GM23248 (cell line): ENCODE measurements around the gene RAI1. TPM values are rescaled to one million over a fixed set of nuclear protein-coding genes. Genes with fewer than 3 reads are reported as not detected.

Source experiments
- DNase-seq: peaks from one replicate; pipeline ENCODE4 v3.0.0-alpha.2; 2015
- H2AFZ ChIP-seq: fragments of 200-600 bp; sonication (generic); 2 replicates; pipeline ENCODE4 v1.6.1; 2016; ENCODE audit warnings: antibody characterized with exemption
- H3F3A ChIP-seq: fragments of 200-600 bp; sonication (generic); 2 replicates; pipeline ENCODE4 v1.6.1; 2016; ENCODE audit warnings: mild to moderate bottlenecking, antibody characterized with exemption, mixed run types; ENCODE audit not compliant: insufficient read depth
- H3K27ac ChIP-seq: fragments of 200-600 bp; sonication (generic); 2 replicates; pipeline ENCODE4 v1.5.1; 2016; ENCODE audit warnings: mild to moderate bottlenecking
- H3K27me3 ChIP-seq: fragments of 200-600 bp; sonication (generic); replicated peaks from 2 replicates; pipeline ENCODE4 v1.6.1; 2016; ENCODE audit warnings: mild to moderate bottlenecking; ENCODE audit not compliant: insufficient read depth
- H3K36me3 ChIP-seq: fragments of 200-600 bp; sonication (generic); 2 replicates; pipeline ENCODE4 v1.6.1; 2016; ENCODE audit warnings: low read depth, mild to moderate bottlenecking
- H3K4me1 ChIP-seq: fragments of 200-600 bp; sonication (generic); 2 replicates; pipeline ENCODE4 v1.6.1; 2016; ENCODE audit warnings: mild to moderate bottlenecking; ENCODE audit not compliant: insufficient read depth
- H3K4me2 ChIP-seq: fragments of 200-600 bp; sonication (generic); one replicate; pipeline ENCODE4 v1.6.1; 2016; ENCODE audit warnings: mild to moderate bottlenecking; ENCODE audit not compliant: unreplicated experiment
- H3K4me3 ChIP-seq: fragments of 200-600 bp; sonication (generic); 2 replicates; pipeline ENCODE4 v1.5.1; 2016; ENCODE audit warnings: mild to moderate bottlenecking
- H3K79me2 ChIP-seq: fragments of 200-600 bp; sonication (generic); 2 replicates; pipeline ENCODE4 v1.6.1; 2016; ENCODE audit warnings: mild to moderate bottlenecking; ENCODE audit not compliant: insufficient read depth
- H3K9ac ChIP-seq: fragments of 200-600 bp; sonication (generic); 2 replicates; pipeline ENCODE4 v1.6.1; 2016; ENCODE audit warnings: mild to moderate bottlenecking
- H3K9me2 ChIP-seq: fragments of 200-600 bp; sonication (generic); 2 replicates; pipeline ENCODE4 v1.6.1; 2016; ENCODE audit warnings: mixed run types, mild to moderate bottlenecking, moderate library complexity; ENCODE audit not compliant: insufficient read depth
- H3K9me3 ChIP-seq: fragments of 200-600 bp; sonication (generic); one replicate; pipeline ENCODE4 v1.6.1; 2017; ENCODE audit warnings: low read depth
- H4K20me1 ChIP-seq: fragments of 200-600 bp; sonication (generic); 2 replicates; pipeline ENCODE4 v1.6.0; 2016; ENCODE audit not compliant: insufficient read depth
- EZH2 ChIP-seq: fragments of 200-600 bp; sonication (generic); IDR thresholded peaks from 2 replicates; pipeline ENCODE4 v1.6.1; 2018; ENCODE audit warnings: antibody characterized with exemption, mild to moderate bottlenecking; ENCODE audit not compliant: insufficient read depth, poor library complexity, severe bottlenecking
- EZH2phosphoT487 ChIP-seq: fragments of 200-600 bp; sonication (generic); IDR thresholded peaks from 2 replicates; pipeline ENCODE4 v1.6.1; 2018; ENCODE audit warnings: antibody characterized with exemption, moderate library complexity, mild to moderate bottlenecking, low read depth; ENCODE audit not compliant: insufficient read depth
- WGBS, 2 experiments: methylation state at CpG; one replicate each; pipeline ENCODE4 v1.1.6; 2015 to 2017; ENCODE audit warnings: low lambda C conversion rate in 2 of 2, low coverage in 1 of 2; ENCODE audit errors: missing lambda C conversion rate in 2 of 2; 5-methylcytosine and 5-hydroxymethylcytosine counted together
- in situ Hi-C: fragments of 300-500 bp; cut with MboI; formaldehyde crosslinking; loops from 2 replicates; pipeline ENCODE4 v1.15.0; 2020
- polyA plus RNA-seq: library from polyadenylated mRNA; unstranded; fragments of >200 nt; fragmentation: Nextera tagmentation; extraction: Ambion mirVana; gene quantifications from 2 replicates; pipeline ENCODE4 v1.2.1, GENCODE V29; 2016
- total RNA-seq: library from RNA; depleted of rRNA; stranded (reverse); fragments of >200 nt; shearing (Covaris generic); gene quantifications from 2 replicates; pipeline ENCODE4 v1.2.3, GENCODE V29; 2014

The RAI1 gene
- total and polyA plus RNA-seq, 2 experiments from 2014 or later = 5.2 to 9.1 TPM

- in situ Hi-C loops = no loop called here
- Histone ChIP-seq H2AFZ (no peak overlapping the region), H3K4me1 (no peaks in the 10 kb centered on the region), H4K20me1 (no peaks in the 10 kb centered on the region), H3F3A (peaks cover 6% of the 10 kb centered on the region), H3K4me3 (no peak overlapping the region), H3K79me2 (no peaks in the 10 kb centered on the region), H3K4me2 (no peak overlapping the region), H3K9me2 (no peaks in the 10 kb centered on the region), H3K36me3 (no peaks in the 10 kb centered on the region; the same call in 1 of the 2 replicates), H3K9ac (no peak overlapping the region), H3K27ac (no peak overlapping the region), H3K9me3 (no peaks in the 10 kb centered on the region), H3K27me3 (no peaks in the 10 kb centered on the region)
- TF ChIP-seq EZH2phosphoT487 (no peak), EZH2 (no peak)
- WGBS, 2 experiments = 62 to 67% methylated on average over 54 to 59 of the region's 59 CpGs
- DNase-seq = peak; percentile 66
These were observed 131.2 kb downstream of the RAI1 start for GRCh38 chr17:17812211-17813054.

- no peak overlapping the region for H3K27ac ChIP-seq
- in situ Hi-C loops = no loop called here
These were observed 131.9 kb downstream of the RAI1 start for GRCh38 chr17:17813055-17813724.

GRCh38 chr17:17813725-17814095, 132.5 kb downstream of the RAI1 start:
- in situ Hi-C loops = no loop called here
- Histone ChIP-seq H3K79me2 (no peaks in the 10 kb centered on the region), H3K4me1 (no peaks in the 10 kb centered on the region), H3K9ac (no peak overlapping the region), H3K4me2 (no peak overlapping the region), H4K20me1 (no peaks in the 10 kb centered on the region), H2AFZ (no peak overlapping the region), H3K9me2 (no peaks in the 10 kb centered on the region), H3K9me3 (no peaks in the 10 kb centered on the region), H3K4me3 (no peak overlapping the region), H3K27ac (no peak overlapping the region), H3K27me3 (no peaks in the 10 kb centered on the region), H3K36me3 (no peaks in the 10 kb centered on the region; the same call in 1 of the 2 replicates), H3F3A (peaks cover 6% of the 10 kb centered on the region)
- WGBS, 2 experiments = 88 to 96% methylated on average over 3 to 14 of the region's 16 CpGs
- no peak for TF ChIP-seq EZH2phosphoT487
- TF ChIP-seq EZH2 = no peak
- DNase-seq = no peak

More at GRCh38 chr17:17813055-17813724, 131.9 kb downstream of the RAI1 start:
- no peak for TF ChIP-seq EZH2phosphoT487
- no peak for TF ChIP-seq EZH2
- 94 to 96% methylated on average over 19 to 21 of the region's 25 CpGs for WGBS, 2 experiments
- no peak overlapping the region for H3K9ac ChIP-seq
- no peak overlapping the region for H3K4me2 ChIP-seq
- no peaks in the 10 kb centered on the region for H4K20me1 ChIP-seq
- H3K27me3 ChIP-seq = no peaks in the 10 kb centered on the region
- no peak overlapping the region for H3K4me3 ChIP-seq
- H3K9me2 ChIP-seq = no peaks in the 10 kb centered on the region
- H3K79me2 ChIP-seq = no peaks in the 10 kb centered on the region
- DNase-seq = no peak
- H3K9me3 ChIP-seq = no peaks in the 10 kb centered on the region
- H3F3A ChIP-seq = peaks cover 6% of the 10 kb centered on the region
- H2AFZ ChIP-seq = no peak overlapping the region
- no peaks in the 10 kb centered on the region; the same call in 1 of the 2 replicates for H3K36me3 ChIP-seq
- H3K4me1 ChIP-seq = no peaks in the 10 kb centered on the region

- Histone ChIP-seq H3K36me3 (peaks cover 3% of the 10 kb centered on the region; the same call in 1 of the 2 replicates), H3K79me2 (no peaks in the 10 kb centered on the region), H3K9ac (no peak overlapping the region), H4K20me1 (no peaks in the 10 kb centered on the region), H3K27ac (no peak overlapping the region), H3K4me2 (no peak overlapping the region), H3K9me3 (no peaks in the 10 kb centered on the region), H3K4me3 (no peak overlapping the region), H2AFZ (no peak overlapping the region), H3K9me2 (no peaks in the 10 kb centered on the region), H3K27me3 (no peaks in the 10 kb centered on the region), H3K4me1 (no peaks in the 10 kb centered on the region), H3F3A (peaks cover 6% of the 10 kb centered on the region)
- 82 to 88% methylated on average over 20 of the region's 20 CpGs for WGBS, 2 experiments
- no peak for DNase-seq
- in situ Hi-C loops = loop anchor here (5.0 kb wide), 1 partner anchor 43 kb away; no protein-coding TSS in a partner anchor
- TF ChIP-seq EZH2phosphoT487 = no peak
- TF ChIP-seq EZH2 = no peak
These were observed 133.2 kb downstream of the RAI1 start for GRCh38 chr17:17814162-17815061.
